GM23338 (cell line): Measurements from ENCODE around the gene AMBRA1. TPM values are rescaled to one million over a fixed set of nuclear protein-coding genes. Genes with fewer than 3 reads are reported as not detected.

Source experiments
- ATAC-seq: fragments of 200-7000 bp; cut with Tn5 transposase; 3 replicates; pipeline ENCODE4 v1.9.1; 2020
- DNase-seq: peaks from one replicate; pipeline ENCODE4 v3.0.0-alpha.2; 2015; ENCODE audit warnings: low spot score
- H2AFZ ChIP-seq: fragments of 200-600 bp; sonication (generic); 2 replicates; pipeline ENCODE4 v1.8.0; 2016; ENCODE audit warnings: antibody characterized with exemption, mild to moderate bottlenecking, moderate library complexity
- H3F3A ChIP-seq: fragments of 200-600 bp; sonication (generic); replicated peaks from 2 replicates; pipeline ENCODE4 v1.8.0; 2017; ENCODE audit warnings: antibody characterized with exemption, mixed run types, low read depth
- H3K27ac ChIP-seq: fragments of 200-600 bp; sonication (generic); 2 replicates; pipeline ENCODE4 v1.6.1; 2016; ENCODE audit warnings: low read depth
- H3K27me3 ChIP-seq: fragments of 200-600 bp; sonication (generic); 2 replicates; pipeline ENCODE4 v1.8.0; 2016; ENCODE audit warnings: mild to moderate bottlenecking, mixed run types, moderate library complexity; ENCODE audit not compliant: insufficient read depth
- H3K36me3 ChIP-seq: fragments of 200-600 bp; sonication (generic); 2 replicates; pipeline ENCODE4 v1.8.0; 2016; ENCODE audit warnings: mild to moderate bottlenecking; ENCODE audit not compliant: insufficient read depth
- H3K4me1 ChIP-seq: fragments of 200-600 bp; sonication (generic); 2 replicates; pipeline ENCODE4 v1.8.0; 2016; ENCODE audit warnings: mild to moderate bottlenecking, moderate library complexity; ENCODE audit not compliant: insufficient read depth
- H3K4me2 ChIP-seq: fragments of 200-600 bp; sonication (generic); 2 replicates; pipeline ENCODE4 v1.7.1; 2017; ENCODE audit warnings: mixed run types
- H3K4me3 ChIP-seq: fragments of 200-600 bp; sonication (generic); 2 replicates; pipeline ENCODE4 v1.6.1; 2016; ENCODE audit warnings: mixed run types
- H3K79me2 ChIP-seq: fragments of 200-600 bp; sonication (generic); replicated peaks from 2 replicates; pipeline ENCODE4 v1.8.0; 2017; ENCODE audit warnings: mild to moderate bottlenecking; ENCODE audit not compliant: insufficient read depth
- H3K9me2 ChIP-seq: fragments of 200-600 bp; sonication (generic); 2 replicates; pipeline ENCODE4 v1.8.0; 2017; ENCODE audit not compliant: insufficient read depth
- H4K20me1 ChIP-seq: fragments of 200-600 bp; sonication (generic); replicated peaks from 2 replicates; pipeline ENCODE4 v1.8.0; 2017; ENCODE audit warnings: mild to moderate bottlenecking; ENCODE audit not compliant: insufficient read depth
- H3K27ac Mint-ChIP-seq: 2 replicates; pipeline ENCODE4 v1.8.0; 2020; ENCODE audit warnings: inconsistent platforms, mild to moderate bottlenecking, moderate library complexity, mixed read lengths
- H3K27me3 Mint-ChIP-seq: 3 replicates; pipeline ENCODE4 v1.8.0; 2022; ENCODE audit warnings: low read depth, mild to moderate bottlenecking, moderate library complexity, mixed read lengths, inconsistent platforms; ENCODE audit not compliant: insufficient read depth, poor library complexity
- H3K36me3 Mint-ChIP-seq: 3 replicates; pipeline ENCODE4 v1.8.0; 2021; ENCODE audit warnings: low read depth, mild to moderate bottlenecking, inconsistent platforms, moderate library complexity, mixed read lengths
- H3K4me1 Mint-ChIP-seq: 3 replicates; pipeline ENCODE4 v1.8.0; 2020; ENCODE audit warnings: mild to moderate bottlenecking, inconsistent platforms, mixed read lengths
- H3K4me3 Mint-ChIP-seq: 3 replicates; pipeline ENCODE4 v1.8.0; 2021; ENCODE audit warnings: moderate library complexity, mild to moderate bottlenecking, inconsistent platforms, mixed read lengths
- H3K9me3 Mint-ChIP-seq: 3 replicates; pipeline ENCODE4 v1.8.0; 2020; ENCODE audit warnings: moderate library complexity, mild to moderate bottlenecking, inconsistent platforms, mixed read lengths
- CREB1 ChIP-seq: fragments of 250-450 bp; sonication (Bioruptor Pico); IDR thresholded peaks from 2 replicates; pipeline ENCODE4 v1.5.0; 2020; ENCODE audit warnings: low read depth, mild to moderate bottlenecking, moderate library complexity
- CTCF ChIP-seq, 2 experiments: fragments of 200-600 bp in 1 of 2; sonication (generic) in 1 of 2; conservative IDR thresholded peaks; 2 replicates each; pipeline versions ENCODE4 v1.5.1 to v1.6.1; 2016 to 2017; ENCODE audit warnings: antibody characterized with exemption in 2 of 2, low read depth in 2 of 2, mild to moderate bottlenecking in 2 of 2, moderate library complexity in 1 of 2
- ETS1 ChIP-seq: IDR thresholded peaks from 2 replicates; pipeline ENCODE4 v1.6.1; 2016; ENCODE audit warnings: antibody characterized with exemption
- EZH2 ChIP-seq: fragments of 200-600 bp; sonication (generic); IDR thresholded peaks from one replicate; pipeline ENCODE4 v1.8.0; 2017; ENCODE audit warnings: antibody characterized with exemption, mild to moderate bottlenecking, low read depth; ENCODE audit not compliant: unreplicated experiment
- EZH2phosphoT487 ChIP-seq: fragments of 200-600 bp; sonication (generic); IDR thresholded peaks from one replicate; pipeline ENCODE4 v1.8.1; 2018; ENCODE audit warnings: antibody characterized with exemption; ENCODE audit not compliant: unreplicated experiment
- JUNB ChIP-seq: IDR thresholded peaks from one replicate; pipeline ENCODE4 v1.6.1; 2016; ENCODE audit warnings: antibody characterized with exemption; ENCODE audit not compliant: unreplicated experiment
- NANOG ChIP-seq: IDR thresholded peaks from 2 replicates; pipeline ENCODE4 v1.6.1; 2016; ENCODE audit warnings: antibody characterized with exemption, borderline replicate concordance
- POLR2AphosphoS5 ChIP-seq: IDR thresholded peaks from 2 replicates; pipeline ENCODE4 v1.6.1; 2016; ENCODE audit warnings: antibody characterized with exemption, low read depth
- REST ChIP-seq: IDR thresholded peaks from one replicate; pipeline ENCODE4 v1.6.1; 2018; ENCODE audit warnings: antibody characterized with exemption; ENCODE audit not compliant: unreplicated experiment
- STAT1 ChIP-seq: IDR thresholded peaks from one replicate; pipeline ENCODE4 v1.6.1; 2016; ENCODE audit warnings: antibody characterized with exemption; ENCODE audit not compliant: unreplicated experiment
- ZNF114 ChIP-seq: fragments of 250-450 bp; sonication (Bioruptor Pico); IDR thresholded peaks from 2 replicates; pipeline ENCODE4 v1.5.0; 2020; ENCODE audit warnings: mild to moderate bottlenecking, moderate library complexity
- ZNF331 ChIP-seq: fragments of 250-450 bp; sonication (Bioruptor Pico); IDR thresholded peaks from 2 replicates; pipeline ENCODE4 v1.5.0; 2020; ENCODE audit warnings: low read depth, mild to moderate bottlenecking, moderate library complexity
- ZNF462 ChIP-seq: fragments of 250-450 bp; sonication (Bioruptor Pico); IDR thresholded peaks from 2 replicates; pipeline ENCODE4 v1.5.0; 2020; ENCODE audit warnings: mild to moderate bottlenecking, moderate library complexity
- polyA plus RNA-seq: library from polyadenylated mRNA; unstranded; fragments of >200 nt; fragmentation: Nextera tagmentation; extraction: Ambion mirVana; gene quantifications from 2 replicates; pipeline ENCODE4 v1.2.1, GENCODE V29; 2016
- total RNA-seq: library from RNA; depleted of rRNA; stranded (reverse); fragments of >200 nt; shearing (Covaris generic); gene quantifications from 2 replicates; pipeline ENCODE4 v1.2.3, GENCODE V29; 2014

Gene AMBRA1
- total and polyA plus RNA-seq, 2 experiments from 2014 or later, result 8.3 to 34.8 TPM

GRCh38 chr11:46594785-46595184 is 962 bp upstream of the AMBRA1 start:
- Mint-ChIP-seq H3K27ac (no peak overlapping the region), H3K4me1 (peaks cover 18% of the 10 kb centered on the region; the same call in 2 of the 3 replicates), H3K36me3 (no peaks in the 10 kb centered on the region), H3K27me3 (peaks cover 9% of the 10 kb centered on the region), H3K9me3 (no peaks in the 10 kb centered on the region), H3K4me3 (peak overlapping the region; percentile 94; the same call in 1 of the 3 replicates)
- H3K27me3 ChIP-seq, result no peaks in the 10 kb centered on the region
- TF ChIP-seq POLR2AphosphoS5 (no peak), EZH2 (no peak), STAT1 (no peak), ZNF331 (CRISPR knock-in tag) (no peak), ETS1 (no peak), NANOG (no peak), EZH2phosphoT487 (no peak), ZNF462 (CRISPR knock-in tag) (no peak), REST (no peak), CTCF (conservative IDR thresholded peaks at IDR 0.05; ENCODE audit: low read depth in 2 of 2) (no peak), JUNB (no peak), CREB1 (CRISPR knock-in tag) (no peak), ZNF114 (CRISPR knock-in tag) (no peak)
- no peaks in the 10 kb centered on the region for H3K36me3 ChIP-seq
- no peak for DNase-seq
- H3F3A ChIP-seq, result peaks cover 8% of the 10 kb centered on the region; the same call in 1 of the 2 replicates
- peaks cover 40% of the 10 kb centered on the region for H3K79me2 ChIP-seq
- ATAC-seq, result no peak
- peak overlapping the region; percentile 97; the same call in 1 of the 2 replicates for H3K4me3 ChIP-seq
- peak overlapping the region; percentile 98 for H3K4me2 ChIP-seq
- peak overlapping the region; percentile 88 for H2AFZ ChIP-seq
- H3K4me1 ChIP-seq, result peaks cover 12% of the 10 kb centered on the region
- no peaks in the 10 kb centered on the region for H3K9me2 ChIP-seq
- peak overlapping the region; percentile 61 for H3K27ac ChIP-seq
- peaks cover 28% of the 10 kb centered on the region for H4K20me1 ChIP-seq
